Large intestine (tissue), 3 donors: ENCODE measurements around the gene FSD2. TPM values are rescaled to one million over a fixed set of nuclear protein-coding genes. Genes with fewer than 3 reads are reported as not detected.

ENCODE experiments used
- DNase-seq, 2 donors: peaks; one replicate each; pipeline versions ENCODE4 v3.0.0 to v3.0.0-alpha.2; 2013
- H3K27ac ChIP-seq: one replicate; pipeline ENCODE4 v1.5.1; 2013; ENCODE audit warnings: low read length
- H3K27me3 ChIP-seq: 2 replicates; pipeline ENCODE4 v1.6.1; 2013; ENCODE audit warnings: low read length; ENCODE audit not compliant: control insufficient read depth, insufficient read depth
- H3K36me3 ChIP-seq: 2 replicates; pipeline ENCODE4 v1.6.1; 2013; ENCODE audit warnings: low read length; ENCODE audit not compliant: control insufficient read depth, insufficient read depth
- H3K4me1 ChIP-seq: one replicate; pipeline ENCODE4 v1.6.1; 2013; ENCODE audit warnings: low read length; ENCODE audit not compliant: control insufficient read depth, insufficient read depth
- H3K4me3 ChIP-seq: one replicate; pipeline ENCODE4 v1.5.1; 2013; ENCODE audit warnings: low read length
- H3K9me3 ChIP-seq: one replicate; pipeline ENCODE4 v1.6.1; 2013; ENCODE audit warnings: mild to moderate bottlenecking, low read depth, low read length, moderate library complexity; ENCODE audit not compliant: control insufficient read depth
- WGBS: methylation state at CpG from one replicate; pipeline ENCODE4 v1.1.5; 2013; ENCODE audit warnings: low lambda C conversion rate; ENCODE audit not compliant: insufficient coverage; 5-methylcytosine and 5-hydroxymethylcytosine counted together
- polyA plus RNA-seq: library from polyadenylated mRNA; unstranded; fragments of 120-200 nt; gene quantifications from one replicate; pipeline ENCODE4 v1.2.1, GENCODE V29; 2013

Gene FSD2
- polyA plus RNA-seq, 1 donor = 0.07 TPM

- no CpG with 5 or more reads among the region's 8 CpGs for WGBS
- Histone ChIP-seq H3K27me3 (no peaks in the 10 kb centered on the region), H3K4me1 (peaks cover 5% of the 10 kb centered on the region), H3K27ac (no peak overlapping the region), H3K36me3 (no peaks in the 10 kb centered on the region), H3K4me3 (no peak overlapping the region), H3K9me3 (no peaks in the 10 kb centered on the region)
- no peak for DNase-seq
Measured at GRCh38 chr15:82847703-82848102, 41.8 kb upstream of the FSD2 start.

GRCh38 chr15:82846621-82847020 is 40.8 kb upstream of the FSD2 start:
- DNase-seq = no peak
- Histone ChIP-seq H3K9me3 (no peaks in the 10 kb centered on the region), H3K4me1 (peaks cover 5% of the 10 kb centered on the region), H3K27me3 (no peaks in the 10 kb centered on the region), H3K4me3 (no peak overlapping the region), H3K36me3 (no peaks in the 10 kb centered on the region), H3K27ac (no peak overlapping the region)
- no CpG with 5 or more reads among the region's 4 CpGs for WGBS

- Histone ChIP-seq H3K27me3 (no peaks in the 10 kb centered on the region), H3K4me3 (no peak overlapping the region), H3K4me1 (peaks cover 5% of the 10 kb centered on the region), H3K9me3 (no peaks in the 10 kb centered on the region), H3K27ac (no peak overlapping the region), H3K36me3 (no peaks in the 10 kb centered on the region)
- no CpG with 5 or more reads among the region's 7 CpGs for whole genome bisulfite sequencing
- DNase-seq = no peak
Measured at GRCh38 chr15:82845686-82846085, 39.8 kb upstream of the FSD2 start.

- no peaks in the 10 kb centered on the region for H3K4me1 ChIP-seq
- WGBS = 100% methylated on average over 2 of the region's 3 CpGs
- H3K27me3 ChIP-seq = no peaks in the 10 kb centered on the region
- no peaks in the 10 kb centered on the region for H3K36me3 ChIP-seq
- H3K27ac ChIP-seq = no peak overlapping the region
- H3K4me3 ChIP-seq = no peak overlapping the region
- DNase-seq = no peak
- peaks cover 4% of the 10 kb centered on the region for H3K9me3 ChIP-seq
Measured at GRCh38 chr15:82843566-82843965, 37.7 kb upstream of the FSD2 start.

- DNase-seq = no peak
- Histone ChIP-seq H3K4me3 (no peak overlapping the region), H3K27me3 (no peaks in the 10 kb centered on the region), H3K27ac (no peak overlapping the region), H3K4me1 (no peaks in the 10 kb centered on the region), H3K36me3 (peaks cover 26% of the 10 kb centered on the region), H3K9me3 (peaks cover 4% of the 10 kb centered on the region)
- 92% methylated on average over 1 of the region's 4 CpGs for WGBS
Measured at GRCh38 chr15:82840166-82840565, 34.3 kb upstream of the FSD2 start.

GRCh38 chr15:82839136-82839535 is 33.3 kb upstream of the FSD2 start:
- no peaks in the 10 kb centered on the region for H3K4me1 ChIP-seq
- H3K27me3 ChIP-seq = no peaks in the 10 kb centered on the region
- peaks cover 34% of the 10 kb centered on the region for H3K36me3 ChIP-seq
- H3K4me3 ChIP-seq = no peak overlapping the region
- DNase-seq = no peak
- H3K27ac ChIP-seq = no peak overlapping the region
- peaks cover 4% of the 10 kb centered on the region for H3K9me3 ChIP-seq

GRCh38 chr15:82838096-82838735 is 32.3 kb upstream of the FSD2 start:
- no peak overlapping the region for H3K27ac ChIP-seq
- WGBS = no CpG with 5 or more reads among the region's 14 CpGs
- no peak for DNase-seq
- no peaks in the 10 kb centered on the region for H3K27me3 ChIP-seq
- peaks cover 4% of the 10 kb centered on the region for H3K9me3 ChIP-seq
- peaks cover 38% of the 10 kb centered on the region for H3K36me3 ChIP-seq
- no peak overlapping the region for H3K4me3 ChIP-seq
- H3K4me1 ChIP-seq = no peaks in the 10 kb centered on the region

GRCh38 chr15:82835391-82835917 is 29.6 kb upstream of the FSD2 start:
- H3K36me3 ChIP-seq = peaks cover 66% of the 10 kb centered on the region
- no peak overlapping the region for H3K4me3 ChIP-seq
- no CpG with 5 or more reads among the region's 7 CpGs for WGBS
- no peak overlapping the region for H3K27ac ChIP-seq
- H3K27me3 ChIP-seq = no peaks in the 10 kb centered on the region
- no peak for DNase-seq
- H3K9me3 ChIP-seq = peaks cover 3% of the 10 kb centered on the region
- no peaks in the 10 kb centered on the region for H3K4me1 ChIP-seq

- no CpG with 5 or more reads among the region's 4 CpGs for WGBS
- peaks cover 80% of the 10 kb centered on the region for H3K36me3 ChIP-seq
- no peak overlapping the region for H3K4me3 ChIP-seq
- no peaks in the 10 kb centered on the region for H3K27me3 ChIP-seq
- H3K27ac ChIP-seq = no peak overlapping the region
- no peak for DNase-seq
- no peaks in the 10 kb centered on the region for H3K9me3 ChIP-seq
- H3K4me1 ChIP-seq = no peaks in the 10 kb centered on the region
Measured at GRCh38 chr15:82833362-82833682, 27.5 kb upstream of the FSD2 start.

- no peaks in the 10 kb centered on the region for H3K27me3 ChIP-seq
- H3K4me1 ChIP-seq = no peaks in the 10 kb centered on the region
- H3K4me3 ChIP-seq = no peak overlapping the region
- 85% methylated on average over 3 of the region's 13 CpGs for WGBS
- H3K9me3 ChIP-seq = no peaks in the 10 kb centered on the region
- peaks cover 85% of the 10 kb centered on the region for H3K36me3 ChIP-seq
- DNase-seq = no peak
- H3K27ac ChIP-seq = no peak overlapping the region
Measured at GRCh38 chr15:82832601-82833361, 26.9 kb upstream of the FSD2 start.
